OCI-LY1 (cell line): Measurements from ENCODE around the gene ZNHIT2.

Experiments used
- H2AFZ ChIP-seq: fragments of 200-600 bp; sonication (generic), shearing (Covaris generic); 2 replicates; pipeline ENCODE4 v1.6.0; 2014; ENCODE audit warnings: antibody characterized with exemption, mild to moderate bottlenecking, low read length
- H3F3A ChIP-seq: fragments of 200-600 bp; sonication (generic), shearing (Covaris generic); 2 replicates; pipeline ENCODE4 v1.6.0; 2014; ENCODE audit warnings: mild to moderate bottlenecking, antibody characterized with exemption, low read length, moderate library complexity; ENCODE audit not compliant: insufficient read depth
- H3K27ac ChIP-seq: fragments of 200-600 bp; sonication (generic); 2 replicates; pipeline ENCODE4 v1.5.1; 2014; ENCODE audit warnings: low read length, mixed run types, mild to moderate bottlenecking, low read depth; ENCODE audit not compliant: poor library complexity, severe bottlenecking
- H3K27me3 ChIP-seq: fragments of 200-600 bp; sonication (generic); 2 replicates; pipeline ENCODE4 v1.6.0; 2014; ENCODE audit warnings: antibody characterized with exemption, mild to moderate bottlenecking, low read length, moderate library complexity; ENCODE audit not compliant: insufficient read depth
- H3K36me3 ChIP-seq: fragments of 200-600 bp; sonication (generic); 2 replicates; pipeline ENCODE4 v1.6.1; 2014; ENCODE audit warnings: mild to moderate bottlenecking, antibody characterized with exemption, low read length, moderate library complexity, mixed read lengths; ENCODE audit not compliant: insufficient read depth
- H3K4me1 ChIP-seq: fragments of 200-600 bp; sonication (generic); 2 replicates; pipeline ENCODE4 v1.5.1; 2014; ENCODE audit warnings: mild to moderate bottlenecking, low read length, moderate library complexity; ENCODE audit not compliant: insufficient read depth, severe bottlenecking
- H3K4me2 ChIP-seq: fragments of 200-600 bp; sonication (generic), shearing (Covaris generic); 2 replicates; pipeline ENCODE4 v1.6.1; 2014; ENCODE audit warnings: low read length
- H3K4me3 ChIP-seq: fragments of 200-600 bp; sonication (generic); 2 replicates; pipeline ENCODE4 v1.5.1; 2014; ENCODE audit warnings: low read length, low read depth, mild to moderate bottlenecking, mixed read lengths; ENCODE audit not compliant: poor library complexity, severe bottlenecking
- H3K79me2 ChIP-seq: fragments of 200-600 bp; shearing (Covaris generic); 2 replicates; pipeline ENCODE4 v1.6.1; 2016; ENCODE audit warnings: mixed run types, low read length, mixed read lengths; ENCODE audit not compliant: insufficient read depth
- H3K9ac ChIP-seq: fragments of 200-600 bp; sonication (generic), shearing (Covaris generic); 2 replicates; pipeline ENCODE4 v1.6.1; 2014; ENCODE audit warnings: mild to moderate bottlenecking, low read length, mixed read lengths
- H3K9me2 ChIP-seq: fragments of 200-600 bp; sonication (generic), shearing (Covaris generic); 2 replicates; pipeline ENCODE4 v1.6.1; 2014; ENCODE audit warnings: low read depth, mild to moderate bottlenecking, low read length, mixed read lengths
- H3K9me3 ChIP-seq: fragments of 200-600 bp; shearing (Covaris generic); 2 replicates; pipeline ENCODE4 v1.6.1; 2014; ENCODE audit warnings: low read length, mixed read lengths
- H4K20me1 ChIP-seq: fragments of 200-600 bp; sonication (generic), shearing (Covaris generic); 2 replicates; pipeline ENCODE4 v1.6.0; 2016; ENCODE audit warnings: mild to moderate bottlenecking, low read length; ENCODE audit not compliant: insufficient read depth
- EZH2 ChIP-seq: fragments of 200-600 bp; sonication (generic), shearing (Covaris generic); IDR thresholded peaks from 2 replicates; pipeline ENCODE4 v1.8.0; 2017; ENCODE audit warnings: borderline replicate concordance, mixed run types, mild to moderate bottlenecking, antibody characterized with exemption, low read length, moderate library complexity, mixed read lengths
- TF ChIP-seq, protein P1 (sequence below): fragments of 200-600 bp; sonication (generic), shearing (Covaris generic); IDR thresholded peaks from 2 replicates; pipeline ENCODE4 v1.5.1; 2017; ENCODE audit warnings: mild to moderate bottlenecking, antibody characterized with exemption, low read length, moderate library complexity, mixed read lengths

The ZNHIT2 gene

DNA sequence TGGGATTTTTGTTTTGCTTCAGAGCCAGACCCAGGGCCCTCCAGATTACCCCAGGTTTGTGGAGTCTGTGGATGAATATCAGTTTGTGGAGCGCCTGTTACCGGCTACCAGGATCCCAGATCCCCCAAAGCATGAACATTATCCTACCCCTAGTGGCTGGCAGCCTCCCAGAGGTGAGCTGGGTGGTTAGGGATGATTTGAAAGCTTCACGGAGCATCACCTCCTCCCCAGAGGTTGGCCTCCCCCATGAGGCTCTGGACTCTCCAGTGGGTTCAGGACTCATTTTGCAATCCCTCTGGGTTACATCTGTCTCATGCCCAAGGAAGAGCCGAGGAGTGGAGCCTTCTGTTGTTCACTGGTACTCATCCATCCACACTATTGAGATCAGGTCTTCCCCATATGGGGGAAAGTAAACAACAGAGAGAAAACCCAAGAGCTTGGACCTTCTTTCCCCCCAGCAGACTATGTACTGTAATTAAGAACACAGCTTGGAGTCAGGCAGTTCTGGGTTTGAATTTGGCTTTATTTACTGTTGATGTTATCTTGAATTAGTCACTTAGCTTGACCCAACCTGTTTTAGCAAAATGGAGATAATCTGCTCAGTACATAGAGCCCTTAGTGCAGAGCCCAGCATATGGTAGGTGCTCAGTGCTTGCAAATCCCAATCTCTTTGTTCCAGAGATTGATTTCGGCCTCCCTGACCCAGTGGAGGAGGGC lies 7.1 kb upstream of the ZNHIT2 start:
- Histone ChIP-seq H3K27ac (peak overlapping the region; percentile 11), H3K4me3 (no peak overlapping the region), H3K79me2 (peaks cover 19% of the 10 kb centered on the region), H2AFZ (no peak overlapping the region), H3K4me1 (peaks cover 31% of the 10 kb centered on the region), H3K4me2 (no peak overlapping the region), H3K27me3 (no peaks in the 10 kb centered on the region), H3K9ac (no peak overlapping the region), H3K36me3 (peaks cover 81% of the 10 kb centered on the region), H3K9me2 (no peaks in the 10 kb centered on the region), H3F3A (peaks cover 23% of the 10 kb centered on the region; the same call in 1 of the 2 replicates), H4K20me1 (no peaks in the 10 kb centered on the region), H3K9me3 (no peaks in the 10 kb centered on the region)
- TF ChIP-seq, protein P1, sequence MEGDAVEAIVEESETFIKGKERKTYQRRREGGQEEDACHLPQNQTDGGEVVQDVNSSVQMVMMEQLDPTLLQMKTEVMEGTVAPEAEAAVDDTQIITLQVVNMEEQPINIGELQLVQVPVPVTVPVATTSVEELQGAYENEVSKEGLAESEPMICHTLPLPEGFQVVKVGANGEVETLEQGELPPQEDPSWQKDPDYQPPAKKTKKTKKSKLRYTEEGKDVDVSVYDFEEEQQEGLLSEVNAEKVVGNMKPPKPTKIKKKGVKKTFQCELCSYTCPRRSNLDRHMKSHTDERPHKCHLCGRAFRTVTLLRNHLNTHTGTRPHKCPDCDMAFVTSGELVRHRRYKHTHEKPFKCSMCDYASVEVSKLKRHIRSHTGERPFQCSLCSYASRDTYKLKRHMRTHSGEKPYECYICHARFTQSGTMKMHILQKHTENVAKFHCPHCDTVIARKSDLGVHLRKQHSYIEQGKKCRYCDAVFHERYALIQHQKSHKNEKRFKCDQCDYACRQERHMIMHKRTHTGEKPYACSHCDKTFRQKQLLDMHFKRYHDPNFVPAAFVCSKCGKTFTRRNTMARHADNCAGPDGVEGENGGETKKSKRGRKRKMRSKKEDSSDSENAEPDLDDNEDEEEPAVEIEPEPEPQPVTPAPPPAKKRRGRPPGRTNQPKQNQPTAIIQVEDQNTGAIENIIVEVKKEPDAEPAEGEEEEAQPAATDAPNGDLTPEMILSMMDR = no peak
- TF ChIP-seq EZH2 = no peak

DNA sequence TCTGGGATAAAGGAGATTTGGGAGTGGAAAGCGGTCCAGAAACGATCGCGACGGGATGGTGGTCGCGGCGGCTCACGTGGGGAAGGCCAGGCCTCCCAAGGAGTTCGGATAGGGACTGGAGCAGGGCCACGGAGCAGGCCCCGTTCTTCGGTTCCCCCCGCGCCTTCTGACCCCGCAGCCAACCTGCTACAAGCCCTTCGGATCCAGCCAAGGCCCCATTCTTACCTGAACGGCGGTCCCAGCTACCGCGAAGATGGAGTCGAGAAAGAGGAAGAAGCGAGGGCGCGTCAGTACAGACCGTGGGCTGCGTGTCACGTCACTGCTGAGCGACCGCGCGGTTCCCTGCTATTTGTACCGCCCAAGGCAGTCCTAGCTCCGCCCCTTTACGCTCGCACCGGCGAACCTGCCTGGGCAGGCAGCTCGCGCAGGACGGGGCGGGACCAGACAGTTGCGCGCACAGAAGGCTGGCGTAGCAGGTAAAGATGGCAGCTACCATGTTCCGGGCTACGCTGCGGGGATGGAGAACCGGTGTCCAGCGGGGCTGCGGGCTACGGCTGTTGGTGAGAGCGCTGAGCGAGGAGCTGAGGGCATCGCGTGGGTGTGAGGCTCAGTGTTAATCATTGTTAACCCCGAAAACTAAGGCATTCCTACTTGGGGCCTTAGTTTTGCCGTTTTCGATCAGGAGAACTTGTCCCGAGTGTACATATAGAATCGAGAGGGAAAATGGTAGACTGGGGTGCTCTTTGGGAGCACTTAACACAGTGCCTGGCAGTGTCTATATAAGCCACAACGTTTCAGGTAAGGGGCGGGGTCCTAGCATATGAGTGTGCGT lies 4.6 kb upstream of the ZNHIT2 start, which contains the start of the genes FAU and MRPL49:
Gene FAU, minus strand, starts transcription at position 270 of the 832 bp plus-strand sequence. CDS start 321 bp downstream, outside the sequence.
Gene MRPL49, plus strand, starts transcription at position 457 of the 832 bp plus-strand sequence. Its CDS starts 26 bp downstream, at position 483.
- Histone ChIP-seq H3F3A (peaks cover 14% of the 10 kb centered on the region; the same call in 1 of the 2 replicates), H3K9me2 (no peaks in the 10 kb centered on the region), H3K9ac (peak within 1 kb of the TSS; percentile 96), H3K27ac (peak within 1 kb of the TSS; percentile 72), H4K20me1 (no peaks in the 10 kb centered on the region), H3K27me3 (no peaks in the 10 kb centered on the region), H3K4me2 (peak within 1 kb of the TSS; percentile 75), H3K79me2 (peaks cover 19% of the 10 kb centered on the region), H3K9me3 (no peaks in the 10 kb centered on the region), H3K4me1 (peaks cover 36% of the 10 kb centered on the region), H3K4me3 (peak within 1 kb of the TSS; percentile 87), H3K36me3 (peaks cover 73% of the 10 kb centered on the region), H2AFZ (no peak within 1 kb of the TSS)
- TF ChIP-seq, protein P1 = no peak
- TF ChIP-seq EZH2 = no peak

DNA sequence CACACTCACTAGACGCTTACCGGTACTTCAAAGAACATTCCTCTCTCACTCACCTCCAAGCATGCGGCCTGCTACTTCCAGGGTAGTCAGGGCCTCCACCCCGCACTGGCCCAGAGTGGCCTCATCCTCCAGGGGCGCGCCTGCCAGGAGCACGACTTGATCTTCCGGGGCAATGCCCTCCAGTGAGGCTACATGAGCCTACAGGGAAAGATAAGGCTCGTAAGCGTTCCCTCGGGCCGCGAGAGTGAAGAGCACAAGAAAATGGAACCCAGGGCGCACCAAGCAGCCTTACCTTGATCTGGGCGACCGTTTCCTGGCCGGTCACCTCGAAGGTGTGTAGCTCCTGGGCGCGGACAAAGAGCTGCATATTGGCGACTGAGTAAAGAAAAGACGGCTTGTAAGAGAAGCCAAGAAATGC lies 4.0 kb upstream of the ZNHIT2 start:
- Histone ChIP-seq H4K20me1 (no peaks in the 10 kb centered on the region), H3K4me2 (peak overlapping the region; percentile 75), H3K4me1 (peaks cover 42% of the 10 kb centered on the region), H3K4me3 (peak overlapping the region; percentile 87), H3F3A (peaks cover 10% of the 10 kb centered on the region; the same call in 1 of the 2 replicates), H3K27ac (peak overlapping the region; percentile 72), H3K9me2 (no peaks in the 10 kb centered on the region), H2AFZ (no peak overlapping the region), H3K36me3 (peaks cover 70% of the 10 kb centered on the region), H3K9ac (peak overlapping the region; percentile 96), H3K9me3 (no peaks in the 10 kb centered on the region), H3K27me3 (no peaks in the 10 kb centered on the region), H3K79me2 (peaks cover 19% of the 10 kb centered on the region)
- no peak for TF ChIP-seq EZH2
